BLaER1 (cell line): ENCODE data around the gene RTCB.
"Not testable (repeated sequence)": the region's sequence is repeated elsewhere in the genome, so short reads cannot be mapped to it uniquely, and the experiment has no call there.

Experiments
- H3K27ac ChIP-seq: shearing (Covaris generic); formaldehyde crosslinking; 2 replicates; pipeline ENCODE4 v1.8.1; 2022
- H3K27me3 ChIP-seq: shearing (Covaris generic); formaldehyde crosslinking; 2 replicates; pipeline ENCODE4 v1.8.1; 2022
- H3K36me3 ChIP-seq: shearing (Covaris generic); formaldehyde crosslinking; 2 replicates; pipeline ENCODE4 v1.8.1; 2022
- H3K4me1 ChIP-seq: shearing (Covaris generic); formaldehyde crosslinking; 2 replicates; pipeline ENCODE4 v1.8.1; 2022
- H3K4me2 ChIP-seq: shearing (Covaris generic); formaldehyde crosslinking; 2 replicates; pipeline ENCODE4 v1.8.1; 2022
- H3K4me3 ChIP-seq: shearing (Covaris generic); formaldehyde crosslinking; 2 replicates; pipeline ENCODE4 v1.8.1; 2022
- H3K9ac ChIP-seq: shearing (Covaris generic); formaldehyde crosslinking; 2 replicates; pipeline ENCODE4 v1.8.1; 2022
- H3K9me3 ChIP-seq: shearing (Covaris generic); formaldehyde crosslinking; 2 replicates; pipeline ENCODE4 v1.8.1; 2022
- H4K20me1 ChIP-seq: shearing (Covaris generic); formaldehyde crosslinking; 2 replicates; pipeline ENCODE4 v1.8.1; 2022
- Cebpa-rat ChIP-seq: shearing (Covaris generic); IDR thresholded peaks from 2 replicates; pipeline ENCODE4 v1.8.1; 2022

Gene RTCB

GRCh38 chr22:32355760-32356159 lies 56.3 kb downstream of the RTCB start:
- H4K20me1 ChIP-seq: no peaks in the 10 kb centered on the region
- TF ChIP-seq Cebpa-rat: no peak
- H3K27me3 ChIP-seq: no peaks in the 10 kb centered on the region
- no peak overlapping the region for H3K27ac ChIP-seq
- no peaks in the 10 kb centered on the region for H3K4me1 ChIP-seq
- peaks cover 16% of the 10 kb centered on the region for H3K9me3 ChIP-seq
- H3K4me2 ChIP-seq: no peak overlapping the region
- H3K36me3 ChIP-seq: no peaks in the 10 kb centered on the region
- H3K4me3 ChIP-seq: no peak overlapping the region
- H3K9ac ChIP-seq: no peak overlapping the region

- no peaks in the 10 kb centered on the region for H3K27me3 ChIP-seq
- peaks cover 16% of the 10 kb centered on the region for H3K9me3 ChIP-seq
- H3K4me3 ChIP-seq: no peak overlapping the region
- TF ChIP-seq Cebpa-rat: no peak
- no peak overlapping the region for H3K4me2 ChIP-seq
- H3K4me1 ChIP-seq: no peaks in the 10 kb centered on the region
- H4K20me1 ChIP-seq: no peaks in the 10 kb centered on the region
- H3K36me3 ChIP-seq: no peaks in the 10 kb centered on the region
- H3K27ac ChIP-seq: no peak overlapping the region
- H3K9ac ChIP-seq: no peak overlapping the region
Observed at GRCh38 chr22:32354360-32355351, 57.4 kb downstream of the RTCB start.

- Histone ChIP-seq H3K9ac (no peak overlapping the region), H4K20me1 (no peaks in the 10 kb centered on the region), H3K9me3 (peaks cover 16% of the 10 kb centered on the region), H3K27ac (no peak overlapping the region), H3K27me3 (no peaks in the 10 kb centered on the region), H3K4me2 (no peak overlapping the region), H3K4me3 (no peak overlapping the region), H3K4me1 (no peaks in the 10 kb centered on the region), H3K36me3 (no peaks in the 10 kb centered on the region)
- no peak for TF ChIP-seq Cebpa-rat
Observed at GRCh38 chr22:32353840-32354239, 58.2 kb downstream of the RTCB start.

GRCh38 chr22:32353292-32353691 lies 58.8 kb downstream of the RTCB start:
- Histone ChIP-seq H3K27ac (no peak overlapping the region), H3K27me3 (no peaks in the 10 kb centered on the region), H4K20me1 (no peaks in the 10 kb centered on the region), H3K4me1 (no peaks in the 10 kb centered on the region), H3K9me3 (peaks cover 16% of the 10 kb centered on the region), H3K36me3 (no peaks in the 10 kb centered on the region), H3K9ac (no peak overlapping the region), H3K4me2 (no peak overlapping the region), H3K4me3 (no peak overlapping the region)
- no peak for TF ChIP-seq Cebpa-rat

- Histone ChIP-seq H3K4me1 (no peaks in the 10 kb centered on the region), H3K4me3 (no peak overlapping the region), H3K27me3 (no peaks in the 10 kb centered on the region), H3K9ac (no peak overlapping the region), H3K27ac (no peak overlapping the region), H3K4me2 (no peak overlapping the region), H4K20me1 (no peaks in the 10 kb centered on the region), H3K36me3 (no peaks in the 10 kb centered on the region), H3K9me3 (peaks cover 16% of the 10 kb centered on the region)
- no peak for TF ChIP-seq Cebpa-rat
Observed at GRCh38 chr22:32352681-32353080, 59.4 kb downstream of the RTCB start.

GRCh38 chr22:32351875-32352274 lies 60.2 kb downstream of the RTCB start:
- H4K20me1 ChIP-seq, H3K4me1 ChIP-seq, H3K4me2 ChIP-seq, H3K27me3 ChIP-seq, H3K4me3 ChIP-seq, H3K9ac ChIP-seq, H3K36me3 ChIP-seq, H3K27ac ChIP-seq: not testable (repeated sequence)
- peaks cover 16% of the 10 kb centered on the region for H3K9me3 ChIP-seq

GRCh38 chr22:32348031-32348611 lies 63.9 kb downstream of the RTCB start:
- H4K20me1 ChIP-seq: no peaks in the 10 kb centered on the region
- H3K36me3 ChIP-seq: no peaks in the 10 kb centered on the region
- H3K27me3 ChIP-seq: no peaks in the 10 kb centered on the region

GRCh38 chr22:32343941-32344340 lies 68.1 kb downstream of the RTCB start:
- no peak for TF ChIP-seq Cebpa-rat
- Histone ChIP-seq H3K4me2 (no peak overlapping the region), H3K9me3 (0 out of 2 replicates have a peak, but pooled peaks cover 4% of the 10 kb centered on the region), H3K36me3 (no peaks in the 10 kb centered on the region), H3K27ac (no peak overlapping the region), H3K4me1 (no peaks in the 10 kb centered on the region), H3K4me3 (no peak overlapping the region), H3K9ac (no peak overlapping the region), H4K20me1 (no peaks in the 10 kb centered on the region), H3K27me3 (no peaks in the 10 kb centered on the region)

More at GRCh38 chr22:32348031-32348611, 63.9 kb downstream of the RTCB start:
- TF ChIP-seq Cebpa-rat: no peak
- Histone ChIP-seq H3K9me3 (peaks cover 12% of the 10 kb centered on the region), H3K4me2 (no peak overlapping the region), H3K4me3 (no peak overlapping the region), H3K27ac (no peak overlapping the region), H3K9ac (no peak overlapping the region), H3K4me1 (no peaks in the 10 kb centered on the region)

GRCh38 chr22:32342977-32343376 lies 69.1 kb downstream of the RTCB start:
- no peak overlapping the region for H3K27ac ChIP-seq
- no peak for TF ChIP-seq Cebpa-rat
- no peaks in the 10 kb centered on the region for H3K27me3 ChIP-seq
- H3K4me2 ChIP-seq: no peak overlapping the region
- H3K36me3 ChIP-seq: no peaks in the 10 kb centered on the region
- no peaks in the 10 kb centered on the region for H3K4me1 ChIP-seq
- 0 out of 2 replicates have a peak, but pooled peaks cover 4% of the 10 kb centered on the region for H3K9me3 ChIP-seq
- no peaks in the 10 kb centered on the region for H4K20me1 ChIP-seq
- no peak overlapping the region for H3K9ac ChIP-seq
- H3K4me3 ChIP-seq: no peak overlapping the region

GRCh38 chr22:32341122-32341740 lies 70.8 kb downstream of the RTCB start:
- no peaks in the 10 kb centered on the region for H3K36me3 ChIP-seq
- no peak overlapping the region for H3K9ac ChIP-seq
- no peak overlapping the region for H3K4me2 ChIP-seq
- TF ChIP-seq Cebpa-rat: no peak
- no peaks in the 10 kb centered on the region for H3K4me1 ChIP-seq
- 0 out of 2 replicates have a peak, but pooled peaks cover 3% of the 10 kb centered on the region for H3K9me3 ChIP-seq
- H3K27ac ChIP-seq: no peak overlapping the region
- H3K27me3 ChIP-seq: no peaks in the 10 kb centered on the region
- no peaks in the 10 kb centered on the region for H4K20me1 ChIP-seq
- no peak overlapping the region for H3K4me3 ChIP-seq
